DND-41 (cell line): ENCODE data around the gene KLHDC7B.
A peak's percentile ranks its signal among the peaks of the same experiment; 100 is the strongest.

Source experiments
- ATAC-seq: fragments of 200-7000 bp; cut with Tn5 transposase; 3 replicates; pipeline ENCODE4 v1.9.1; 2021; ENCODE audit warnings: low read depth; ENCODE audit not compliant: insufficient read depth
- DNase-seq: peaks from one replicate; pipeline ENCODE4 v3.0.0-alpha.2; 2020
- H2AFZ ChIP-seq: 2 replicates; pipeline ENCODE4 v1.6.0; 2012; ENCODE audit warnings: low read depth, low read length
- H3K27ac ChIP-seq: 2 replicates; pipeline ENCODE4 v1.5.1; 2012; ENCODE audit warnings: low read length, inconsistent platforms
- H3K27me3 ChIP-seq: fragments of 200-600 bp; sonication (generic); 2 replicates; pipeline ENCODE4 v1.6.0; 2012; ENCODE audit warnings: low read length, mild to moderate bottlenecking, inconsistent platforms; ENCODE audit not compliant: insufficient read depth, poor library complexity
- H3K36me3 ChIP-seq: 2 replicates; pipeline ENCODE4 v1.5.1; 2012; ENCODE audit warnings: low read length, inconsistent platforms; ENCODE audit not compliant: insufficient read depth
- H3K4me1 ChIP-seq: 2 replicates; pipeline ENCODE4 v1.5.1; 2012; ENCODE audit warnings: mild to moderate bottlenecking, low read length; ENCODE audit not compliant: insufficient read depth
- H3K4me2 ChIP-seq: 2 replicates; pipeline ENCODE4 v1.6.0; 2012; ENCODE audit warnings: mild to moderate bottlenecking, moderate library complexity, low read length, inconsistent platforms; ENCODE audit not compliant: insufficient read depth
- H3K4me3 ChIP-seq, 2 experiments: fragments of 200-600 bp in 1 of 2; shearing (Covaris generic) in 1 of 2; 2 replicates each; pipeline ENCODE4 v1.5.1; 2012 to 2016; ENCODE audit warnings: inconsistent platforms in 2 of 2, low read length in 2 of 2, mild to moderate bottlenecking in 2 of 2, low read depth in 1 of 2, moderate library complexity in 1 of 2
- H3K79me2 ChIP-seq: 2 replicates; pipeline ENCODE4 v1.6.0; 2012; ENCODE audit warnings: low read length, inconsistent platforms; ENCODE audit not compliant: insufficient read depth
- H3K9ac ChIP-seq: 2 replicates; pipeline ENCODE4 v1.6.0; 2012; ENCODE audit warnings: low read depth, mild to moderate bottlenecking, inconsistent platforms, low read length, moderate library complexity
- H3K9me3 ChIP-seq: 2 replicates; pipeline ENCODE4 v1.5.1; 2012; ENCODE audit warnings: low read length, moderate library complexity, mild to moderate bottlenecking, inconsistent platforms; ENCODE audit not compliant: insufficient read depth, severe bottlenecking
- H4K20me1 ChIP-seq: 2 replicates; pipeline ENCODE4 v1.6.0; 2012; ENCODE audit warnings: low read length; ENCODE audit not compliant: insufficient read depth
- CTCF ChIP-seq: IDR thresholded peaks from 2 replicates; pipeline ENCODE4 v1.5.1; 2012; ENCODE audit warnings: borderline replicate concordance, low read length, moderate library complexity, mild to moderate bottlenecking; ENCODE audit not compliant: poor library complexity, severe bottlenecking; ENCODE audit errors: extremely low read depth
- EZH2 ChIP-seq: IDR thresholded peaks from 3 replicates; pipeline ENCODE4 v1.6.1; 2012; ENCODE audit warnings: borderline replicate concordance, low read depth, mild to moderate bottlenecking, moderate library complexity, low read length, inconsistent platforms; ENCODE audit not compliant: severe bottlenecking

The KLHDC7B gene

GRCh38 chr22:50542416-50542927 lies 3.2 kb upstream of the KLHDC7B start:
- Histone ChIP-seq H3K4me1 (peaks cover 21% of the 10 kb centered on the region), H3K9me3 (no peaks in the 10 kb centered on the region), H3K9ac (no peak overlapping the region), H3K79me2 (no peaks in the 10 kb centered on the region), H3K36me3 (no peaks in the 10 kb centered on the region), H4K20me1 (peaks cover 7% of the 10 kb centered on the region), H3K27ac (no peak overlapping the region), H3K27me3 (peaks cover 13% of the 10 kb centered on the region), H2AFZ (no peak overlapping the region), H3K4me3 (no peak overlapping the region), H3K4me2 (no peak overlapping the region)
- no peak for TF ChIP-seq EZH2
- TF ChIP-seq CTCF = no peak
- no peak for DNase-seq
- no peak for ATAC-seq

DNA sequence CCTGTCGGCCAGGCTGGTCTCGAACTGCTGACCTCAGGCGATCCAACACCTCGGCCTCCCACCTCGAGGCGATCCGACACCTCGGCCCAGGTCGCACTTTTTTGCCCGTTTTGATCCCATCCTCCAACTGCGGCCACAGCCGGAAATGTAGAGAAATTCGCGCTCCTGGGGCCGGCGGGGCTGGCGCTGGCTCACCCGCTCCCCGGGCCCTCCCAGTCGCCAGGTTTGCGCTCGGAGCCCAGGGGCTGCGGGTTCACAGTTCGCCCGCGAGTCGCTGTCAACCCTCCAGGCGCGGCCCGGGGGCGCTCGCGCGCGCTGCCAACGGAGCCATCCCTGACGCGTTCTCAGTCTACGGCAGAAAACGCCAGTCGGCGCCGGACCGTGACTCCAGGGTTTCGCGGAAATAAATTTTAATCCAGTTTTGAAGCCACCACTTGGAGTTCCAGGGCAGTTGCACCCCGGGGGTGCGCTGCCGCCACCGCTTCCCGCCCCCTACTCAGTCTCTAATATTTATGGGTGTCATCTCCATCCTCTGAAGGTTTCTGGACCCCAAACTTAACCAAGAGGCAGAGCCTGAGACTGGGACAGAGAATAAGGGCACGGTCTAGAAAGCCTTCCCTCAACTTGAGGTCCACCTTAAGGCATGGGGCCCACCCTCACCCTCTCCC lies 1.5 kb upstream of the KLHDC7B start:
- peak overlapping the region; percentile 47 for H3K4me2 ChIP-seq
- no peak overlapping the region for H3K9ac ChIP-seq
- H4K20me1 ChIP-seq = peaks cover 7% of the 10 kb centered on the region
- no peak overlapping the region for H3K4me3 ChIP-seq
- H3K4me1 ChIP-seq = peaks cover 21% of the 10 kb centered on the region
- ATAC-seq (peak; percentile 86), DNase-seq (peak; percentile 73)
- H3K27ac ChIP-seq = no peak overlapping the region
- H3K9me3 ChIP-seq = no peaks in the 10 kb centered on the region
- peaks cover 13% of the 10 kb centered on the region for H3K27me3 ChIP-seq
- no peak overlapping the region for H2AFZ ChIP-seq
- no peaks in the 10 kb centered on the region for H3K79me2 ChIP-seq
- peak; percentile 61 for TF ChIP-seq CTCF
- peak; percentile 9 for TF ChIP-seq EZH2
- no peaks in the 10 kb centered on the region for H3K36me3 ChIP-seq

DNA sequence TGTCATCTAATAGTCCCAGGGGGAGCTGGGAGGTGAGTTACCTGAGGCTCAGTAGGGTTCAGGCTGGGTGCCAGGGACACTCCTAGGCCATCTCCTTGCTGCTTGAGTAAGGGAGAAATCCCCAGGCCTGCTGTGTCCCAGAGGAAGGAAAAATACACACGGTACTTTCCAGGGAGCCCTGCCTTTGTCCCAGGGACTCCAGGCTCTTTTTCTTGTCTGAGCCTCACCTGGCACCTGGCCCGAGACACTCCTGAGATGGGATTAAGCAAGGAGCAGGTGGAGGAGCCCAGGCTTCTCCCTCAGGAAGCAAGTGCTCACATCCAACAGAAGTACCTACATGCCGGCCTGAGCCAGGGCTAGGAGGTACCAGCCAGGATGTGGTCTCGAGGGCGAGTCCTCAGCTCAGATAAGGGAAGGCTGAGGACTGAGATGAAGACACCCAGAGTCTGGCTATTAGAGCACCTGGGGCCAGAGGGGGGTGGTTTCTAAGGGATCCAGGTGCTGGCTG lies 899 bp upstream of the KLHDC7B start:
- H3K4me3 ChIP-seq = no peak overlapping the region
- peak; percentile 29; the same call in 1 of the 3 replicates for ATAC-seq
- no peaks in the 10 kb centered on the region for H3K9me3 ChIP-seq
- H3K36me3 ChIP-seq = no peaks in the 10 kb centered on the region
- peaks cover 13% of the 10 kb centered on the region for H3K27me3 ChIP-seq
- peak; percentile 37 for DNase-seq
- H4K20me1 ChIP-seq = peaks cover 7% of the 10 kb centered on the region
- H3K79me2 ChIP-seq = no peaks in the 10 kb centered on the region
- H2AFZ ChIP-seq = no peak overlapping the region
- H3K27ac ChIP-seq = no peak overlapping the region
- no peak for TF ChIP-seq CTCF
- TF ChIP-seq EZH2 = no peak
- H3K4me1 ChIP-seq = peaks cover 21% of the 10 kb centered on the region
- peak overlapping the region; percentile 47 for H3K4me2 ChIP-seq
- H3K9ac ChIP-seq = no peak overlapping the region
